Stimulated activated CD8-positive, alpha-beta memory T cell treated with anti-CD3 and anti-CD28 coated beads, Interleukin-2, amount 100 ng/mL, for 1 hour (primary cell): ENCODE measurements around the gene BMP4.

Experiments
- DNase-seq, 2 donors: peaks; one replicate each; pipeline ENCODE4 v3.0.0-alpha.2; 2020; ENCODE audit warnings: low read depth in 2 of 2

BMP4 gene

DNA sequence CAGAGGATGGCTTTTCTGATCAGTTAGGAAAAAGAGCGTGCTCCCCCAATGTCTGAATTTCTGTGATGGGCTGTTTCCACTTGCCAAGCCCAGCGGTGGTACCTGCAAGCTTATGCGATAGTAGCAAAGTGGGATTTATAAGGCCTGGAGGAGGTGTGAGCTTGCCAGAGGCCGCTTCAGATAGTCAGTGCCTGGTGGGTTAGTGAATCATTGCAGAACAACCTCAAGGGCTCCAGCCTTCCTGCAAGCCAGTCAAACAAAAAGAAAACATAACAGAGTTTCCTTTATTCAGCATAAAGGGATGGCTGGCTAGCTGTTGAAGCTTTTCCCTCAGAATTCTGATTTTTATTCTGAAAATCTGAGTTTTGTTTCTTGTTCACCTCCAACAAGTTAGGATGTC lies 7.6 kb upstream of the BMP4 start:
- DNase-seq = no peak

DNA sequence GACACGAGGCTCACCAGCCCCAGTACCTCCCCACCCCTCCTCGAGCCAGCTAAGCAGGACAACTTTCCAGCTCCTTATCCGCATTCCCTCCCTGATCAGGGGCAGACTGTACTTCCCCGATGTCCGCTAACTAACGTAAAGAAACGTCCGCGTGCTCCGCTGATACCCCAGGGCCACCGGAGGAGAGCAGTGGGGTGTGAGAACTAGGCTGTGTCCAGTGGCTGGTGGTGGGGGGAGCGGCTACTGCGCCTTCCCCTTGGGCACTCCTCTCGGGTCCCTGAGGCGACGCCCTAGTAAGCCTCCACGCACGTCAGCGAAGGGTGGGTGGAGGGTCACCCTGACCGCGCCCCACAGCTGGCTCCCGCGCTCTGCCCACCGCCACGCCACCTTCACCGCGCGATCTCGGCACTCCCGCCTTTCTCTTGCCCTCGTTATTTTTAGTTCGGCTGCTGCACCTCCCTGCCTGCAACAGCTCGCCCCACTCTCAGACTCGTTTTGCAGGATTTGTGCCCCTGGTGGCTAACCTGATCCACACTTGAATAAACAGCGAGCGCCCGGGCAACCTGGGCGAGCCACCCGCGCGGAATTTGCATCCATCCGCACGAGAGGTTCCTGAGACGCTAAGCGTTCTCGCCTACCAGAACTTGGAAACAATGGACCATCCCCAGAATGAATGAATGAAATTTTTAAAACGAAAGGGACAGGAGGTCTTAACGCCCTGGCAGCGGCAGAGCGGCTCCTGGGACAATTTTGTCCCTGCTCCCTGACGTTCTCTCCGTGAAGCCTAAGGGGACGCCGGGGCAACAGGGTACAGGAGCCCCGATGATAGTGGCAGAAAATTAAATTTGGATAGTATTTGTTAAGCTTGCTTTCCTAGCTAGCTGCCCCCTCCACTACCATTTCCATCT lies 6.9 kb upstream of the BMP4 start:
- DNase-seq = no peak

DNA sequence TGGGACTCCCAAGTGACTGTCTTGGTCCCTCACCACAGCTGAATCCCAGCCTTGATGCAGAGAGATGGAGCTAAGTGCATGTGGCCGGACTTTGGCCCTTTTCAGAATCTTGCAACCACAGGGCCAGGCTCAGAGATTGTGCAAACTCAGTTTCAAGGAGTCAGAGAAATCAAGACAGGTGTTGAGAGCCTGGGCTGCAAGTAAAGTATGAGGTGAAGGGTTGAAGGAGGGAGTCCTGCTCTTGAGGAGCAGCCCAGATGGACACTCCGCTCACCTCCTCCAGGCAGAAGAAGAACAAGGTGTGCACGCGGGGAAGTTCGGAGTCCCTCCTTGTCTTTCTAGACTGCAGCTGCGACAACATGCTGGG lies 6.3 kb upstream of the BMP4 start:
- no peak for DNase-seq

DNA sequence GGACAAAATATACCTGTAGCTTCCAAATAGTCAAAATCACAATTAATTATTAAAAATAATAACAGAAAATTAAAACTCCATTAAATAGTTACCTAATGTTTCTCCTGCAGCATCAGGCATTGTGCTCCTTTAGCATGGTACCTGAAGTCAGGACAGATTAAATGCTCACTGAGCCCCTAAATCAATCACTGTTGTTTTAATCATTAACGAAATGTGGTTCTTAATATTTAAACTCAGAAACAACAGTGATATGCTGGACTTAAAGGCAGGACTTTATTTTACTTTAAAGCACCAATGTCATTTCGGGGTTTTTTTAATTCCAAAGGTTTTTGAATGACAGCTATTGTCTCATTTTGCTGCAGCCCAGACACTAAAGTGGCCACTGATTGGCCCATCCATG lies 2.0 kb upstream of the BMP4 start:
- DNase-seq = no peak

DNA sequence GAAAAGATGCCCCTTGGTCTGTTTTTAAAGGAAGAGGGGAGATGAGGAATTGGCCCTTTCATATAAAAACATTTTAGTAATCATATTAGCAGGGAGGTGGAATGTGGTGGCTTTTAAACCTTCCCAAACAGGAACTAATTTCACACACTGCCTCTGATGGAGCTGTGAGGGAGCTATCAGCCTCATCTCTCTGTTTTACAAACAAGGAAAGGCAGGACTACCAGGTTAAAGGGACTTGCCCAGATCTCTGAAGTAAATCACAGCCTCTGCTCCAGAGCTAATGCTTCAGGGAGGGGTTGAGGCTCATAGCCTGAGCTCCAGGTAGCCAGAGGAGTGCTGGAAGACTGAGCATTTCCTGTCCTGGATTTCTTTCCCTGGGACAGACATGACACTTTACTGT lies 1.1 kb upstream of the BMP4 start:
- no peak for DNase-seq

DNA sequence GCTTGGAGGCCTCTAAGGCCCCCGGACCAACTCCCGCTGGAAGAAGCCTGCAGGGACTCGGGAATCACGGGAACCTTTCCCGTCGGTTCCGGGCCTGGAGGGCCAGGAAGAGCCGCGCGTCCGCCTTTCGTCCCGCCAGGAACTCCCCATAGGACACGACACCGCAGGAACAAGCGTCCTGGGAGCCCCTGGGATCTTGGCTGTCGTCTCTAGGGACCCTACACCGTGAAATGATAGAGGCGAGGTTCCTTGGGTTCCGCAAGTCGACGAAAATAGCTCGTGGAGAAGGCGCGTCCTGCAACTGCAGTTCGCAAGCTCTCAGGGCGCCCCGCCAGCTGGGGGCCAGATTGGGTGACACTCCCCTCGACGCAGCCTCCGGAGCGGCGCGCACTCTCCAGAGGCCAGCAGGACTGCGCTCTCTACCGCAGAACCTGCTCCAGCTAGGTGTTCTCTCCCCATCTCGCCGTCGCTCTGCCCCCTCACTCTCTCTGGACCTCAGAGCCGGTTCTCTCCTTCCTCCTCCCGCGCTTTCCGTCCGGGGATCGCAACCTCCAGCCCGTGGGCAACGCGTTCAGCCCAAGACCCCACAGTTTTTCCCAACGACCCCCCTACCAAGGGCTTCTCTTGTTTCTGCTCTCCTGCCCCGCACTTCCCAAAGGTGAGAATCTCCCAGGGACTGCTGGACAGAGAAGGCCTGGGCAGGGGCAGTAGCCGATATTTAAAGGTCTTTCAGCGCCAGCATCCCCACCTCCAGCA lies 776 bp downstream of the BMP4 start:
- DNase-seq = no peak

DNA sequence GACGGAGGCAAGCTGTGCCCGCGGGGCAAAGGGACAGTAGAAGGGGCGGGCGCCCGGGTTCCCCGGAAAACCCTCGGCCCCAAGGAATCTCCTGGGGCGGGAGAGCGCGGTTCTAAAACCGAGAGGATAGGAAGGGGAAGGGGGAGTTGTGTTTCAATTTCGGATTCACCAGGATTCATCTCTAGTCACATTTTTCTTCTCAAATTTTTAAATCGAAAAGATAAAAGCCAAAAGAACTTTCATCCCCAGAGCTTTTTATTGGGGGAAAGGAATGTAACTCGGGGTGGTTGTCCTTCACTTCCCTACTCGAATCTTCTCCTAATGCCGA lies 1.4 kb downstream of the BMP4 start:
- no peak for DNase-seq

DNA sequence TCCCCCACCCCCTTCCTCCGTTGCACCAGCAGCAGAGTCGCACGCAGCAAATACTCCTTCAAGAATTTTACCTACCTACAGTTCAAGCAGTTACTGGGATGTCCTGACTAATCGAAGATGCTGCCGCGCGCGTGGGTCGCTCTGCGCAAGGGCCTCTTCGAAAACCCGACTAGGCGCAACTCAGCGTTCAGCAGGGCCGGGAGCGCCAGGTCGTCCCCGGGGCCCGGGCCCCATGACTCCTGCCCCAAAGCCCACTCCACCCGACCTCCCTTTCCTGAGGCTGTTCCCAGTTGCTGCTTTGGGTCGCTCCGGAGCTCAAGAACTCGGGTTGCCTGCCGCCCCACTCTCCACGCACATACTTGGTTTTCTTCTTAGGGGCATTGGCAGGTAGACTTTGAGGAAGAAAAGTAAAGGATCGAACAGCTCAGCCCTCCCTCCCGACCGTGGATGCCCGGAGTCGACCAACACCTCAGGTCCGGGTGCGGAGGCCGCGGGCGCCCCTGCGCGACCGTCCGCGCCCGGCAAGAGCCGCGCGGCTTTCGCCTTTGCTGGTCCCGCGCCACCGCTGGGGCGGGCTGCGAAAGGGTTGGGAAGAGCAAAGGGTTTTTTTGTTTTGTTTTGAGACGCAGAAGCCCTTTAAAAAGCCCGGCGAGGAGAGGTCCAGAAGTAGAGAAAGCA lies 1.9 kb downstream of the BMP4 start:
- no peak for DNase-seq

DNA sequence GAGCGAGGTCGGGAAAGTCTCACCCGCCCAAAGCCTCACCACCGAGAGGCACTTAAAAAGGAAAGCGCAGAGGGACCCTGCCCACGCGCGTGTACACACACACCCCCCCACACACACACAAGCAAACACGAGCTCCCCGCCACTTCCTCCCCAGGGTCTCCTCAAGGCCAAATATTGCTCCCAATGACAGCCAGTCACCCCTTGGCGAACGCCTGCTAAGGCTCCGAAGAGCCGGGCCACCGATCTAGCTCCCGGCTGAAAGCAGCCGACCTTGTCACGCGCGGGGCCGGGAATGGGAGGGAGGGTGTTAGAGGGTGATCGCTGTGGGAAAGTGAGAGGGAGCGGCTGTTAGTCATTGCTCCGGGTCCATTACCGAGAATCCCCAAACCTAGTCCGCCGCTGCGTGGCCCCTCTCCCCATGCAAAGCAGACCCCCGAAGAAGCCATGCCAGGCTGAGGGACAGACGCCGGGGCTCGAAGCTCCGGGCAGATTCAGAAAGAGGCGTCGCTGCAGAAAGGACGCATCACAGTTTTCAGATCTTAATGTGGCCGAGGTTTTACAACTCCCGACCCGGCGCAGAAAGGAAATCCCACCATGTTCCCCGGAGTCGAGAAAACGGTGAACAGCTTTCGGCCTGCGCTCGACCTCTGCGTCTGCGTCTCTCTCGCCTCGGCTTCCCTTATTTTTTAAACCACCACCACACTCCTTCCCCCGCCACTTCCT lies 2.6 kb downstream of the BMP4 start:
- DNase-seq = no peak

DNA sequence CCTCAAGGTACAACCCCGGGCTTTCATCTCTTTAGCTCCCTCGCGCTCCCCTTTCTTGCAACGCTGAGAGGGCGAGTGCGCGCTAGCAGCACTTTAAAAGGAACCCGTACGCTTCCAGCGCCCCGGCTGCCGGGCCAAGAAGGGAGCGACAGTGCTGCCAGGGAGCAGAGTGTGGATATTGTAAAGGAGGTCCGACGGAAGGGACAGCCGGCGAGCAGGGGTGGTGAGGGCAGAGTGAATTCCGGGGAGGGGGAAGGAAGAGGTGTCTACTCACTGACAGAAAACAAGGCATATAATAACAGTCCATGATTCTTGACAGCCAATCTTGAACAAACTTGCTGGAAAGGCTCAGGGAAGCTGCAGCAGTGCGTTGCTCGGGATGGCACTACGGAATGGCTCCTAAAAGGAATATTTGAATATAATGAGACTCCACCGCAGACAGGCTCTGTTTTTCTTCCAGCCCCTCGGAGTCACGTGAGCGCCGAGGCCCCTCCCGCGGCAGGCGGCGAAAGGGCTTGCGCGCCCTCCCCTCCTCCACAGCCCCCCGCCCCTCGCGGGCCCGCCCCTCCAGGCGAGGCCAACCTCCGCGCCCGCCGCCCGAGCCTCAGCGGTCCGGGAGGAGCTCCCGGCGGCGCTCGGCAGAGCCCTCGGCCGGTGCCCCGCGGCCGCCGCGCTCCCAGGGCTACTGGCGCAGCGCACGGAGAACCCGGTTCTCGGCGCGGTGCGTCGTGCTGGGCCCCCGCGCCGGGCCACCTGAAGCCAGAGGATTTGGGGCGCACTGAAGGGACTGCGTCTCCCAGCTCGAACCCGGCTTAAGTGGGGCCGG lies 3.4 kb downstream of the BMP4 start:
- no peak for DNase-seq

DNA sequence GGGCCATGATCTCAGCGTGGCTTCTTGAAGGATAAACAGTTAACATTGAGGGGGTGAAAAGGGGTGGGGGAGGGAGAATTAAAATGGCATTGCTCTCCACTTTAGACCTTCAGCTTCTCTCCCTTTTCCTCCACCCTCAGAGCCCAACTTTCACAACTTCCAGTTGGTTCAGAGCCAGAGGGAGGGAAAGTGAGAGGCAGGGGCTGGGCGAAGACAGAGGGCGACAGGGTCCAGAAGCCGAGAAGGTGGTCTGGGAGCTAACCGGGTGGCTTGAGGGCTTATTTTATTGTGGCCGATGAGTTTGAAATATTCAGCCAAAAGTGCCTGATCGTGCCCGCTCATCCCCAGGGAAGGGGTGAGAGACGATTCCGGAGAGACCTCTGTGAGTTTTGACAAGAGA lies 4.1 kb downstream of the BMP4 start:
- no peak for DNase-seq

DNA sequence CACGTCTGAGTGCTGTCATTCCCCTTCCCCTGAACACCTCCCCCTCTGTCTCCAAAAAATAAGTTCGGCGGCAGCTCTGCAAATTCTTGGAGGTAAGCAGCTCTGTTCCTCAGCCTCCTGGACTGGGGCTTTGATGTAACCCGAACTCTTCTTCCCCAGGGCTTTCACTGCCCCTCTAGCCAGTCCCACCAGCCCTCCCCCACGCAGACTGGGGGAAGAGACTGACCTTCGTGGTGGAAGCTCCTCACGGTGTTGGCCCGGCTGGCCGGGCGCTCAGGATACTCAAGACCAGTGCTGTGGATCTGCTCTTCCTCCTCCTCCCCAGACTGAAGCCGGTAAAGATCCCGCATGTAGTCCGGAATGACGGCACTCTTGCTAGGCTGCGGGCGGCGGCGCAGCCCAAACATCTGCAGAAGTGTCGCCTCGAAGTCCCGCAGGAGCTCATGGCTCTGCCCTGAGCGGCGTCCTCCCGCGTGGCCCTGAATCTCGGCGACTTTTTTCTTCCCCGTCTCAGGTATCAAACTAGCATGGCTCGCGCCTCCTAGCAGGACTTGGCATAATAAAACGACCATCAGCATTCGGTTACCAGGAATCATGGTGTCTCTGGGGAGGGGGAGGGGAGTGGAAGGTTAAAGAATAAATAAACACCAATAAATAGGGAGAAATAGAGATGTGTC lies 4.9 kb downstream of the BMP4 start:
- no peak for DNase-seq

DNA sequence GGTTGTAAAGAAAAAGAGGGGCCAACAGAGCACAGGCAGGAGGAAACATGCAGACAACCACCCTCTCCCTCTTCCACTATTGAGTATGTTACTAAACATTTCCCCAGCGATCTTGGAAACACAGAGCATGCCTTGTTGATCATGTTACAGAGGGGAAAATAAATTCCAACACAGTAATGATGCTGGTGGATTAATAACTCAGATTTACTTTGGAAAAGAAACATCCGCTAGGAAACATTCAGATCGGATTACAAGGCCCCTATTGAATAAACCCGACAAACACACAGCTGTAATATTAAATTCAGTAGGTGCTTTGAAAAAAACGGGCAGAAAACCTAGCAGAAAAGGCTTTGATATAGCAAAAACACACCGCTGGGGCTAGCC lies 5.4 kb downstream of the BMP4 start:
- DNase-seq = no peak

DNA sequence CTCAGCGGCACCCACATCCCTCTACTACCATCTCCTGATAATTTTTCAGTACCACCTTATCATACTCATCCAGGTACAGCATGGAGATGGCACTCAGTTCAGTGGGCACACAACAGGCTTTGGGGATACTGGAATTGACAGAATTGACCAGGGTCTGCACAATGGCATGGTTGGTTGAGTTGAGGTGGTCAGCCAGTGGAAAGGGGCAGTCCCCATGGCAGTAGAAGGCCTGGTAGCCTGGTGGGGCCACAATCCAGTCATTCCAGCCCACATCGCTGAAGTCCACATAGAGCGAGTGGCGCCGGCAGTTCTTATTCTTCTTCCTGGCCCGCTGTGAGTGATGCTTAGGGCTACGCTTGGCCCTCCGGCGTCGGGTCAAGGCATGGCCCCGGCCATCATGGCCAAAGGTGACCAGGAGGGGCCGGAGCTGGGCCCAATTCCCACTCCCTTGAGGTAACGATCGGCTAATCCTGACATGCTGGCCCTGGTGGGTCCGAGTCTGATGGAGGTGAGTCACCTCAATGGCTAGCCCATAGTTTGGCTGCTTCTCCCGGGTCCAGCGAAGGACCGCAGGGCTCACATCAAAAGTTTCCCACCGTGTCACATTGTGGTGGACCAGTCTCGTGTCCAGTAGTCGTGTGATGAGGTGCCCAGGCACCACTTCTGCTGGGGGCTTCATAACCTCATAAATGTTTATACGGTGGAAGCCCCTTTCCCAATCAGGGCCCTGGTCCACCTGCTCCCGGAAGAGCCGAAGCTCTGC lies 6.4 kb downstream of the BMP4 start:
- DNase-seq = no peak

DNA sequence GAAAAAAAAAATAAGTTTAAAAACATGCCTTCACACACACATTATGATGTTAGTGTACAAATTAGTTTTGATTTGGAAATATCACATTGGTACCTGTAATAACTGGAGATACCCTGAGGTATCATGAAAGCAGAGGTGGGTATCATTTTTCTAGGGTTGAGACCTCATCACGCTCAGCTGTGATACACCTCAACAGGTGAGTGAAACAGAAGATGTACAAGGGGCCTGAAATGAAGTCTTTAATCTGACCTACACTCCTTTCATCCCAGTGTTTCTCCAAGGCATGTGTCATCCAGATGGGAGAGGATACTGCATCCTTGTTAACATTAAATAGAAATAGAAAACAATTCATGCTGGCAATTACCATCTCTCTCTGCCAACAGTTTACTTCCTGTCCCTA lies 7.4 kb downstream of the BMP4 start:
- no peak for DNase-seq

DNA sequence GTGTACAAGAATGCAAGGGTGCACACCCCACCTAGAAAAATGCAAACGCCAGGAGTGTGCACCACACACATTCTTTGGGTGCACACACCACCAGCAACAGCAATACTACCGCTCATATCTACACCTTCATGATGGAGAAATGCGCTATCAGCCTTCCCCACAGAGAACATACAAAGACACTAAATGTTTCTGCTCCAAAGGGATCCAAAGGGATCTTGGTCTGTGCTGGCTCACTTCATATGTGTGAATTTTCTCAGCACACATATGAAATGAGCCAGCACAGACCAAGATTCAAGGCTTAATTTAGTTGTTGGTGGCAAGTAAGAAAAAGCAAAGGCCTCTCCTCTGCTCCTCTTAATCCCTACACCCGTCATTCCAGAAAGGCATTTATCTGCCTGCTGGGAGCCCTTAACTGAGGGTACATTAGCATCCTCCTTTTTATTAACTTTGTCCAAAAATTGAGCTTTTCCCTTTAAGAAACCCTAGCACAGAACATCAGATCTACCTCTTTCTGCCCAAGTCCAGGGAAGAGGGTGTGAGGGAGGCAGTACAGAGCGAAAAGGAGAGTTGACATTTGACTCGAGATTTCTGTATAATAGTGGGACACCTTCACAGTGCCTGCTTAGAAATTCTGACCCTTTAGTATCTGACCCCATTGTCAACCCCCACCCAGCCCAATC lies 8.3 kb downstream of the BMP4 start:
- no peak for DNase-seq

DNA sequence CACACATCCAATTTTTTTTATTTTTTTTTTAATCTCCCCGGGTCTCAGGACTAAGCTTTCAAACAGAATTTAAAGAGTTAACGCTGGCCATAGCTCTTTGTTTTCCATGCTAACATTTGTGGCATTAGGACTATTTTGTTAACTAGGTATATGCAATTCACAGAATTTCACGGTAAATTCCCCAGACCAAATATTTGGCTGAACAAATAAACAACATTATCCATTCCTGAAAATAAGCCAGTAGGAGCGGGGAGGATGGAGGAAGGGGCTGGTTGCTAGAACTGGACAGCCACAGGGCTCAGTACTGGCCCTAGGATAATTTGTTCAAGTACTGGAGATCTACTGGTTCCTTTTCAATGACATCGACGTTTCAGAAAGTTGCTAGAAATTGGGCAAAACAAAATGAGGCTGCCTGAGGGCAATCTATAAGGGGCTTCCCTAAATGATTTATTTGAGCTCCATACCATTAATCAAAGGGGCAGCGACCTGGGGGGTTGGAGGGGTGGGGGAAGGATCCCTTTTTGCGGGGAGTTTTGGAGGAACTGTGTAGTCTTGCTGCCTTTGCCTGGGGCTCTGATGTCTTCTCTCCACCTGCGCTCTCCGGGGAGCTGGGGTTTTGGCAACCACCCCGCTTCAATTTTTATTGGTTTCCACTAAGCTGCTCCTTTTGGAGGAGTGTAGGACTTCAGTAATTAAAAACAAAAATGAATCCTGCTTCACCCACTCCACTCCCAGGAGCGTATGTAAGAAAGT lies 9.0 kb downstream of the BMP4 start:
- DNase-seq = no peak

DNA sequence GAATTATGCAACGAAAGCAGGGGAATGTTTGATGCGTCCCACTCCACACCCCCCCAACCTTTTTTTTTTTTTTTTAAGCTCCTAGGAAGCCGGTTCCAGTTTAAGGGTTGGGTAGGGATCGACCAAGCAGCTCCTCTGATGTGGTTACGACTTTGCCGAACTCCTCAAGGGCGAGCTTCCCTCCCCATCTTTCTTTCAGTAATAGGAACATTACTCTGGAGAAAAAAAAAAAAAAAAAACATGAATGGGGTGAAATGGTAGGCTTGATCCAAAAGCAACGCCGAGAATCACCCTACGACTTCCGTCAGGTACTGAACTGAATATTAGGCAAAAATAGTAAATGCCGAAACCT lies 9.6 kb downstream of the BMP4 start:
- DNase-seq = no peak
